ENCODE measurements around the gene CRLF1. TPM values are rescaled to one million over a fixed set of nuclear protein-coding genes. Genes with fewer than 3 reads are reported as not detected.
A peak's percentile ranks its signal among the peaks of the same experiment; 100 is the strongest.

The CRLF1 gene
- total RNA-seq, 2 experiments from 2014 or later, result not detected

DNA sequence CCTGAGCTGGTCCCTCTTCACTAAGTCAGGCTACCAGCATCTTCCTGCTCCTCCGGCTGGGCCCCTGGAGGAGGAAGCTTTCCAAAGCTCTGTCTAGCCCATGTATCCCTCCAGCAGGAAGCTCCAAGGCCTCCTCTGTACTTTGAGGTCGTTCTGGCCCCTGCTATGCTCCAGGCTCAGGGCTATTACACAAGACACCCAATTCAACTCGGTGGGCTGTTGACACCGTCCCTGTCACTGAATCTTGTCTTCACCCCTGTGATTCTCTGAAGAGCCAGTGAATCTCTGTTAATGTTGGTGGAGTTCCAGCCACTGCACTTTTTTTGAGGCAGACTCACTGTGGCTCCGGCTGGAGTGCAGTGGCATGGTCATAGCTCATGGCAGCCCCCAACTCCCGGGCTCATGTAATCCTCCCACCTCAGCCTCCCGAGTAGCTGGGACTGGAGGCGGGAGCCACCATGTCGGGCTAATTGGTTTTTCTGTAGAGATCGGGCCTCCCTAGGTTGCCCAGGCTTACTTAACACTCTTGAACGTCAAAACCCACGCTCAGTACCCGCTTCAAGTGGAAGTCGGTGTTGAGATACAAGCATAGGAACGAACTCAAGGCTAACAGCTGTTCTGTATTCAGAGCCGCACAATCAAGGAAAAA lies 18.5 kb downstream of the CRLF1 start:
- ChIA-PET CTCF (interaction anchor here (0.6 to 4.9 kb wide), 13 partner anchors 11 to 278 kb away, joined by 3 to 37 read pairs (median 5); partner anchors contain the start of genes KXD1, UBA52 and UPF1), POLR2A (interaction anchor here (0.8 to 4.0 kb wide), 9 partner anchors 11 to 320 kb away, joined by 3 to 51 read pairs (median 9); partner anchors contain the start of genes FKBP8, UBA52 and UPF1)
- H3K4me3 Mint-ChIP-seq, result peak overlapping the region; percentile 82
- peak overlapping the region; percentile 90 for H3K27ac Mint-ChIP-seq
- H3K27me3 Mint-ChIP-seq, result no peaks in the 10 kb centered on the region
- ATAC-seq (peak; percentile 2), DNase-seq (peak; percentile 26)
- intact Hi-C loops (cut with micrococcal nuclease), result no loop called here
- TF ChIP-seq, protein P1, sequence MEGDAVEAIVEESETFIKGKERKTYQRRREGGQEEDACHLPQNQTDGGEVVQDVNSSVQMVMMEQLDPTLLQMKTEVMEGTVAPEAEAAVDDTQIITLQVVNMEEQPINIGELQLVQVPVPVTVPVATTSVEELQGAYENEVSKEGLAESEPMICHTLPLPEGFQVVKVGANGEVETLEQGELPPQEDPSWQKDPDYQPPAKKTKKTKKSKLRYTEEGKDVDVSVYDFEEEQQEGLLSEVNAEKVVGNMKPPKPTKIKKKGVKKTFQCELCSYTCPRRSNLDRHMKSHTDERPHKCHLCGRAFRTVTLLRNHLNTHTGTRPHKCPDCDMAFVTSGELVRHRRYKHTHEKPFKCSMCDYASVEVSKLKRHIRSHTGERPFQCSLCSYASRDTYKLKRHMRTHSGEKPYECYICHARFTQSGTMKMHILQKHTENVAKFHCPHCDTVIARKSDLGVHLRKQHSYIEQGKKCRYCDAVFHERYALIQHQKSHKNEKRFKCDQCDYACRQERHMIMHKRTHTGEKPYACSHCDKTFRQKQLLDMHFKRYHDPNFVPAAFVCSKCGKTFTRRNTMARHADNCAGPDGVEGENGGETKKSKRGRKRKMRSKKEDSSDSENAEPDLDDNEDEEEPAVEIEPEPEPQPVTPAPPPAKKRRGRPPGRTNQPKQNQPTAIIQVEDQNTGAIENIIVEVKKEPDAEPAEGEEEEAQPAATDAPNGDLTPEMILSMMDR (IDR thresholded peaks at IDR 0.05), result no peak
- no peaks in the 10 kb centered on the region for H3K9me3 Mint-ChIP-seq
- peaks cover 14% of the 10 kb centered on the region for H3K36me3 Mint-ChIP-seq (ENCODE audit: low read depth)
- peaks cover 28% of the 10 kb centered on the region for H3K4me1 Mint-ChIP-seq (ENCODE audit: low read depth)

DNA sequence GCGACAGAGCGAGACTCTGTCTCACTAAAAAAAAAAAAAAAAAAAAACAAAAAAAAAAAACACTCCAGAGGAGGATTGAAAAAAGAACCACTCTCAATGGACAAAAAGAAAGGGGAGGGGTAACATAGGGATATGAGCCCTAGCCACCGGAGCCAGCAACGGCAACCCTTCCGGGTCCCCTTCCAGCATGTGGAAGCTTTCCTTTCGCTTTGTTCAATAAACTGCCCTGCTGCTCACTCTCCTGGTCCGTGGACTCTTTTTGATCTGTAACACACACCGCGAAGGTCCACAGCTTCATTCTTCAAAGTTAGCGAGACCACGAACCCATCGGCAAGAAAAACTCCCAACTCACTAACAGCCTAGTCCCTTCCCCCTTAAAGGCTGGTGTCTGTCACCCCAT lies 19.0 kb downstream of the CRLF1 start:
- Mint-ChIP-seq H3K9me3 (no peaks in the 10 kb centered on the region), H3K27ac (peak overlapping the region; percentile 90), H3K36me3 (ENCODE audit: low read depth) (peaks cover 14% of the 10 kb centered on the region), H3K4me1 (ENCODE audit: low read depth) (peaks cover 28% of the 10 kb centered on the region), H3K4me3 (peak overlapping the region; percentile 82), H3K27me3 (no peaks in the 10 kb centered on the region)
- TF ChIP-seq, protein P1 (IDR thresholded peaks at IDR 0.05), result no peak
- ATAC-seq (no peak), DNase-seq (no peak)
- ChIA-PET CTCF (interaction anchor here (0.8 to 4.9 kb wide), 10 partner anchors 10 to 260 kb away, joined by 3 to 37 read pairs (median 8); partner anchors contain the start of genes KXD1, UBA52 and UPF1), POLR2A (interaction anchor here (1.0 to 4.0 kb wide), 7 partner anchors 10 to 330 kb away, joined by 3 to 51 read pairs (median 9); partner anchors contain the start of genes FKBP8 and UBA52)
- intact Hi-C loops (cut with micrococcal nuclease), result no loop called here

DNA sequence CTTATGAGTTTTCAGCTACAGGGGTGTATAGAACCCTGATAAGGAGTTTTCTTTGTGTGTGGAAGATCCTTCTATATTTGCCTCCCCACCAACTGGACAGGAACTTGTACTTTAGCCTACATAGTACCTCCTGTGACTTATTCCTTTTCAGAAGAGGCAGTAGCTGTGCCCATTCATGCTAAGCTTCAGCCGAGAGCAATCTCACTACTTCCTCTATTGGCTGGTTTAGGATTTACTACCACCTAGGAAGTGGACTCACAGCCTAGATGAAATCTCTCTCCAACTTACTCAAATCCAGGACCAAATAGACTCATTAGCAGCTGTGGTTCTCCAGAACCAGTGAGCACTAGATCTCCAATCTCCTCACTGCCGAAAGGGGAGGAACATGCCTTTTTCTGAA lies 20.3 kb downstream of the CRLF1 start:
- Mint-ChIP-seq H3K36me3 (ENCODE audit: low read depth) (peaks cover 12% of the 10 kb centered on the region), H3K27me3 (no peaks in the 10 kb centered on the region), H3K9me3 (no peaks in the 10 kb centered on the region), H3K27ac (no peak overlapping the region), H3K4me3 (no peak overlapping the region), H3K4me1 (ENCODE audit: low read depth) (peaks cover 28% of the 10 kb centered on the region)
- TF ChIP-seq, protein P1 (IDR thresholded peaks at IDR 0.05), result no peak
- ChIA-PET POLR2A (interaction anchor here (1.0 to 3.6 kb wide), 4 partner anchors 9 to 332 kb away, joined by 3 to 34 read pairs (median 14); partner anchors contain the start of gene UBA52), CTCF (interaction anchor here (0.9 to 2.1 kb wide), 6 partner anchors 8 to 66 kb away, joined by 3 to 6 read pairs (median 4); partner anchors contain the start of gene UBA52)
- no peak for DNase-seq
- intact Hi-C loops (cut with micrococcal nuclease), result no loop called here
- no peak for ATAC-seq

DNA sequence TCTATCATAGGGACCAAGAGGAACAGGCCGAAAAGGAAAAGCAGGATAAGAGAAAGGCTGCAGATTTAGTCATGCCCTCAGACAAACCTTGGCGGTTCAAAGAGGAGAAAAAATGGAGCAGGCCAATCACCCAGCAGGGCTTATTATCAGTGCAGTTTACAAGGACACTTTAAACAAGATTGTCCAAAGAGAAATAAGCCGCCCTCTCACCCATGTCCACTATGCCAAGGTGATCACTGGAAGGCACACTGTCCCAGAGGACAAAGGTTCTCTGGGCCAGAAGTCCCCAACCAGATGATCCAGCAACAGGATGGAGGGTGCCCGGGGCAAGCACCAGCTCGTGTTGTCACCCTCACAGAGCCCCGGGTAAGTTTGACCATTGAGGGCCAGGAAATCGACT lies 26.3 kb downstream of the CRLF1 start:
- Mint-ChIP-seq H3K36me3 (ENCODE audit: low read depth) (peaks cover 10% of the 10 kb centered on the region), H3K4me3 (no peak overlapping the region), H3K27me3 (no peaks in the 10 kb centered on the region), H3K27ac (no peak overlapping the region), H3K4me1 (ENCODE audit: low read depth) (peaks cover 7% of the 10 kb centered on the region), H3K9me3 (no peaks in the 10 kb centered on the region)
- TF ChIP-seq, protein P1 (IDR thresholded peaks at IDR 0.05), result no peak
- POLR2A ChIA-PET, result interaction anchor here (0.6 kb wide), 1 partner anchor 317 kb away, joined by 3 read pairs; no protein-coding TSS in a partner anchor
- ATAC-seq, result no peak
- CTCF ChIA-PET, result interaction anchor here (1.2 to 3.3 kb wide), 4 partner anchors 8 to 267 kb away, joined by 4 to 11 read pairs (median 6); partner anchors contain the start of gene UBA52
- intact Hi-C loops (cut with micrococcal nuclease), result no loop called here
- no peak for DNase-seq
